Activated T-cell treated with anti-CD3 and anti-CD28 coated beads, Interleukin-2, amount 50 U/mL, for 4 hours (primary cell): ENCODE measurements around the gene FOXD2. TPM values are rescaled to one million over a fixed set of nuclear protein-coding genes. Genes with fewer than 3 reads are reported as not detected.

Experiments used
- ATAC-seq, 2 donors: fragments of 200-7000 bp; cut with Tn5 transposase; one replicate each; pipeline ENCODE4 v1.10.0; 2021
- DNase-seq: peaks from one replicate; pipeline ENCODE4 v3.0.0-alpha.2; 2020
- H3K27me3 Mint-ChIP-seq: one replicate; pipeline ENCODE4 v1.8.0; 2021; ENCODE audit warnings: low read depth, mixed read lengths
- H3K36me3 Mint-ChIP-seq: one replicate; pipeline ENCODE4 v1.8.0; 2022; ENCODE audit warnings: mixed read lengths; ENCODE audit not compliant: insufficient read depth
- H3K4me1 Mint-ChIP-seq: one replicate; pipeline ENCODE4 v1.8.0; 2021; ENCODE audit warnings: low read depth, mixed read lengths
- H3K4me3 Mint-ChIP-seq: one replicate; pipeline ENCODE4 v1.8.0; 2021; ENCODE audit warnings: mild to moderate bottlenecking, moderate library complexity, mixed read lengths
- H3K9me3 Mint-ChIP-seq: one replicate; pipeline ENCODE4 v1.8.0; 2021; ENCODE audit warnings: mixed read lengths
- total RNA-seq, 3 donors: library from RNA; stranded (reverse); gene quantifications; one replicate each; pipeline ENCODE4 v1.2.1, GENCODE V29; 2021

FOXD2 gene
- total RNA-seq, 3 donors from 2014 or later = 0.16 to 0.19 TPM; not detected in 1

DNA sequence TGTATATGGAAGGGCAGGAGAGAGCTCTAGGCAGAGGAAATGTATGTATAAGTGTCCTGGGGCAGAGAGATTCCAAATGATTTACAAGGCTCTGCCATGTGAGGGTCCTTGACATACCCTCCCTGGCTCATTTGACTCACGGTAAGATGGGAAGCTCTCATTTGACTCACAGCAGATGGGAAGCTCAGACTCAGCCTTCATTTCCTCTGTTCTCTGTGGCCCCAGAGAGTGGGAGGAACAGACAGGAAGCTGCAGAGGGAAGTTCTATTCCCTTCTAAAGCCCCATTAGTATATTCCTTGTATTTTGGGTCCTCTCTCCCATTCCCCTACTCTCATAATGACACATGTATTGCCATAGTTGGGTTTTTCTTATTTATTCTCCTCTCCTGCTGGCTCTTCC lies 44.9 kb downstream of the FOXD2 start:
- no peak for DNase-seq
- no peaks in the 10 kb centered on the region for H3K9me3 Mint-ChIP-seq
- H3K4me3 Mint-ChIP-seq = no peak overlapping the region
- H3K4me1 Mint-ChIP-seq = no peaks in the 10 kb centered on the region
- H3K27me3 Mint-ChIP-seq = peaks cover 13% of the 10 kb centered on the region
- H3K36me3 Mint-ChIP-seq = no peaks in the 10 kb centered on the region
- no peak for ATAC-seq

GRCh38 chr1:47483651-47484050 lies 45.8 kb downstream of the FOXD2 start:
- H3K9me3 Mint-ChIP-seq = no peaks in the 10 kb centered on the region
- H3K4me1 Mint-ChIP-seq = no peaks in the 10 kb centered on the region
- no peak for DNase-seq
- peaks cover 9% of the 10 kb centered on the region for H3K27me3 Mint-ChIP-seq
- H3K36me3 Mint-ChIP-seq = no peaks in the 10 kb centered on the region
- no peak overlapping the region for H3K4me3 Mint-ChIP-seq
- ATAC-seq = no peak

- Mint-ChIP-seq H3K9me3 (no peaks in the 10 kb centered on the region), H3K4me1 (no peaks in the 10 kb centered on the region), H3K36me3 (no peaks in the 10 kb centered on the region), H3K4me3 (no peak overlapping the region), H3K27me3 (peaks cover 23% of the 10 kb centered on the region)
- no peak for ATAC-seq
- no peak for DNase-seq
These were observed 48.0 kb downstream of the FOXD2 start for GRCh38 chr1:47485817-47486216.

DNA sequence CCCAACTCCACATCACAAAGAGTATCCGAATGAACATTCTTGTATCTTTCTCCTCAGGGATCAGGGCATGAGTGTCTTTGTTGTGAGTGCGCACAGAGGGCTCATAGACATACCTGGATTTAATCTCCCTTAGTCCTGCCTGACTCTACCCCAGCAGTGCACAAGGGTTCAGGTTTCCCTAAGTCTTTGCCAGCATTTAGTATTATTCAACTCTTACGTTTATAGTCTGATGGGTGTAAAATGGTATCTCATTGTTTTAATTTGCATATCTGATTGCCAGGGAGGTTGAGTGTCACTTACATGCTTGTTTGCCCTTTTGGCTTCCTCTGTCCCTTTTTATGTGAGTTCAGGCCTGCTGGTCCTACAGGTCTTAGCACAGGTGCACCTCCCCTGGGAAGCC lies 49.5 kb downstream of the FOXD2 start:
- DNase-seq (no peak), ATAC-seq (no peak)
- Mint-ChIP-seq H3K4me1 (no peaks in the 10 kb centered on the region), H3K4me3 (no peak overlapping the region), H3K9me3 (no peaks in the 10 kb centered on the region), H3K27me3 (peaks cover 23% of the 10 kb centered on the region), H3K36me3 (no peaks in the 10 kb centered on the region)

GRCh38 chr1:47487850-47488450 lies 50.1 kb downstream of the FOXD2 start:
- no peaks in the 10 kb centered on the region for H3K9me3 Mint-ChIP-seq
- DNase-seq = no peak
- H3K36me3 Mint-ChIP-seq = no peaks in the 10 kb centered on the region
- ATAC-seq = no peak
- no peak overlapping the region for H3K4me3 Mint-ChIP-seq
- H3K4me1 Mint-ChIP-seq = no peaks in the 10 kb centered on the region
- H3K27me3 Mint-ChIP-seq = peaks cover 21% of the 10 kb centered on the region

Other genes with a start within 250 kb of the FOXD2 start
- gene PDZK1IP1, start 248.0 kb upstream of the FOXD2 start, total RNA-seq = not detected
- gene TAL1, start 205.8 kb upstream of the FOXD2 start, total RNA-seq = under 1 TPM; 0.05 to 0.14 (median 0.11) TPM
- 1 to 10 TPM; 7.3 to 9.2 (median 7.6) TPM for gene STIL, start 123.9 kb upstream of the FOXD2 start, total RNA-seq
- 100 to 1,000 TPM; 104 to 116 (median 107) TPM for gene CMPK1, start 104.3 kb upstream of the FOXD2 start, total RNA-seq
- not detected for gene FOXE3, start 21.8 kb upstream of the FOXD2 start, total RNA-seq